SK-N-SH treated with all-trans-retinoic acid at 6 μM for 48 hours (cell line): Measurements from ENCODE around the gene COL7A1.

Source experiments
- ATAC-seq: fragments of 200-7000 bp; cut with Tn5 transposase; 3 replicates; pipeline ENCODE4 v1.9.1; 2020; ENCODE audit warnings: mild to moderate bottlenecking, moderate library complexity
- BACH2 ChIP-seq: fragments of 250-450 bp; sonication (Bioruptor Pico); IDR thresholded peaks from 2 replicates; pipeline ENCODE4 v1.9.0; 2021; ENCODE audit warnings: mild to moderate bottlenecking, borderline replicate concordance
- CSDC2 ChIP-seq: fragments of 250-450 bp; sonication (Bioruptor Pico); IDR thresholded peaks from 2 replicates; pipeline ENCODE4 v1.5.0; 2020; ENCODE audit warnings: mild to moderate bottlenecking, moderate library complexity
- ESRRG ChIP-seq: fragments of 250-450 bp; sonication (Bioruptor Pico); IDR thresholded peaks from 2 replicates; pipeline ENCODE4 v1.6.1; 2021; ENCODE audit warnings: mild to moderate bottlenecking
- GLIS3 ChIP-seq: fragments of 250-450 bp; sonication (Bioruptor Pico); IDR thresholded peaks from 2 replicates; pipeline ENCODE4 v1.5.0; 2020; ENCODE audit warnings: mild to moderate bottlenecking, moderate library complexity
- ISL1 ChIP-seq: fragments of 250-450 bp; sonication (Bioruptor Pico); IDR thresholded peaks from 2 replicates; pipeline ENCODE4 v2.1.2; 2022; ENCODE audit warnings: mild to moderate bottlenecking, moderate library complexity
- PPARA ChIP-seq: fragments of 250-450 bp; sonication (Bioruptor Pico); IDR thresholded peaks from 2 replicates; pipeline ENCODE4 v1.5.0; 2020; ENCODE audit warnings: mild to moderate bottlenecking, borderline replicate concordance
- RARB ChIP-seq: fragments of 250-450 bp; sonication (Bioruptor Pico); IDR thresholded peaks from 2 replicates; pipeline ENCODE4 v1.8.0; 2021; ENCODE audit warnings: mild to moderate bottlenecking, moderate library complexity
- SNAI2 ChIP-seq: fragments of 250-450 bp; sonication (Bioruptor Pico); IDR thresholded peaks from 2 replicates; pipeline ENCODE4 v1.5.0; 2020; ENCODE audit warnings: mild to moderate bottlenecking, moderate library complexity
- TOX ChIP-seq: fragments of 250-450 bp; sonication (Bioruptor Pico); IDR thresholded peaks from 2 replicates; pipeline ENCODE4 v1.8.0; 2021; ENCODE audit warnings: mild to moderate bottlenecking, moderate library complexity, borderline replicate concordance
- ZC3H10 ChIP-seq: fragments of 250-450 bp; sonication (Bioruptor Pico); IDR thresholded peaks from 2 replicates; pipeline ENCODE4 v1.5.1; 2021; ENCODE audit warnings: mild to moderate bottlenecking, moderate library complexity
- ZNF565 ChIP-seq: fragments of 450-650 bp; formaldehyde crosslinking; conservative IDR thresholded peaks from 2 replicates; pipeline ENCODE4 v1.5.0; 2020; ENCODE audit warnings: low read depth, mild to moderate bottlenecking, moderate library complexity
- TF ChIP-seq, protein P1 (sequence below): fragments of 250-450 bp; sonication (Bioruptor Pico); IDR thresholded peaks from 2 replicates; pipeline ENCODE4 v1.5.0; 2020; ENCODE audit warnings: mild to moderate bottlenecking, moderate library complexity
- TF ChIP-seq, protein P2 (sequence below): fragments of 250-450 bp; sonication (Bioruptor Pico); IDR thresholded peaks from 2 replicates; pipeline ENCODE4 v1.5.1; 2020; ENCODE audit warnings: low read depth, mild to moderate bottlenecking, moderate library complexity
- TF ChIP-seq, protein P3 (sequence below): fragments of 250-450 bp; sonication (Bioruptor Pico); IDR thresholded peaks from 2 replicates; pipeline ENCODE4 v1.8.0; 2021; ENCODE audit warnings: low read depth, mild to moderate bottlenecking, moderate library complexity, borderline replicate concordance
- TF ChIP-seq, protein P4 (sequence below): fragments of 250-450 bp; sonication (Bioruptor Pico); IDR thresholded peaks from 2 replicates; pipeline ENCODE4 v1.8.0; 2020; ENCODE audit warnings: mild to moderate bottlenecking, moderate library complexity, borderline replicate concordance

The COL7A1 gene

DNA sequence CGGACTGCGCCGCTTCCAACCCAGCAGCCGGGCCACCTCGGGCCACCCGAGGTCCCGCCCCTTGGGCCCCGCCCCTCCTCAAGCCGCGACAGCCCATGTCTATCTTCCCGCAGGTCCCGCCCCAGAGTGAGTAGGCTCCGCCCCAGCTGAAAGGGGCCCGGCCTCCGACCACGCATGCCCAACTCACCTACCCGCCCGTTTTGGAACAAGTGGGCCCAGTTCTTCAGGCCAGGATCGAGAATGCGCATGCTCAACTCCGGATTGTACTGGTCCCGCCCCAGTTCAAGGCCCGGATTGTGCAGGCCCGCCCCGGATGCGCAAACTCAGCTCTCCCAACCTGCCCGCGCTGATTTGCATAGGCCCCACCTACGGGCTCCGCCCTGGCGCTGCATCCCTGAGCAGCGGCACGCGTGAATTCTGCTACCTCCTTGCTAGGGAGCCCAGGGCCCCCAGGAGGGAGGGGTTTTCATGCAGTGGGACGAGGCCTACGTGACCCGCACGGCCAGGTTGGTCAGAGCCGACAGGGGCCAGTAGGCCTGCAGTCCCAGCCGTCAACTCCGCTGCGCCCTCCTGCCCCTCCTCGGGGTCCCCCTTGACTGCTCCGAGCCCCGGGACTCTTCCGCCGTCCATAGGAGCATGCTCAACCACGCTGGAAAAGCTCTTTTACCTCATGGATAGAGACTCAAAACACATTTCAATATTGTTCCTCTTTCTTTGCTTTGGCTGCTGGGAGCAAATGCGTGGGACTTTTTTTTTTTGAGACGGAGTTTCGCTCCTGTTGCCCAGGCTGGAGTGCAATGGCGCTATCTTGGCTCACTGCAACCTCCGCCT is 38.1 kb downstream of the COL7A1 start, which contains the start of gene PFKFB4 (continued):
- TF ChIP-seq, protein P1, sequence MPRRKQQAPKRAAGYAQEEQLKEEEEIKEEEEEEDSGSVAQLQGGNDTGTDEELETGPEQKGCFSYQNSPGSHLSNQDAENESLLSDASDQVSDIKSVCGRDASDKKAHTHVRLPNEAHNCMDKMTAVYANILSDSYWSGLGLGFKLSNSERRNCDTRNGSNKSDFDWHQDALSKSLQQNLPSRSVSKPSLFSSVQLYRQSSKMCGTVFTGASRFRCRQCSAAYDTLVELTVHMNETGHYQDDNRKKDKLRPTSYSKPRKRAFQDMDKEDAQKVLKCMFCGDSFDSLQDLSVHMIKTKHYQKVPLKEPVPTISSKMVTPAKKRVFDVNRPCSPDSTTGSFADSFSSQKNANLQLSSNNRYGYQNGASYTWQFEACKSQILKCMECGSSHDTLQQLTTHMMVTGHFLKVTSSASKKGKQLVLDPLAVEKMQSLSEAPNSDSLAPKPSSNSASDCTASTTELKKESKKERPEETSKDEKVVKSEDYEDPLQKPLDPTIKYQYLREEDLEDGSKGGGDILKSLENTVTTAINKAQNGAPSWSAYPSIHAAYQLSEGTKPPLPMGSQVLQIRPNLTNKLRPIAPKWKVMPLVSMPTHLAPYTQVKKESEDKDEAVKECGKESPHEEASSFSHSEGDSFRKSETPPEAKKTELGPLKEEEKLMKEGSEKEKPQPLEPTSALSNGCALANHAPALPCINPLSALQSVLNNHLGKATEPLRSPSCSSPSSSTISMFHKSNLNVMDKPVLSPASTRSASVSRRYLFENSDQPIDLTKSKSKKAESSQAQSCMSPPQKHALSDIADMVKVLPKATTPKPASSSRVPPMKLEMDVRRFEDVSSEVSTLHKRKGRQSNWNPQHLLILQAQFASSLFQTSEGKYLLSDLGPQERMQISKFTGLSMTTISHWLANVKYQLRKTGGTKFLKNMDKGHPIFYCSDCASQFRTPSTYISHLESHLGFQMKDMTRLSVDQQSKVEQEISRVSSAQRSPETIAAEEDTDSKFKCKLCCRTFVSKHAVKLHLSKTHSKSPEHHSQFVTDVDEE (CRISPR knock-in tag) = no peak
- no peak for TF ChIP-seq PPARA (CRISPR knock-in tag)
- no peak for TF ChIP-seq ISL1 (CRISPR knock-in tag)
- TF ChIP-seq, protein P2, sequence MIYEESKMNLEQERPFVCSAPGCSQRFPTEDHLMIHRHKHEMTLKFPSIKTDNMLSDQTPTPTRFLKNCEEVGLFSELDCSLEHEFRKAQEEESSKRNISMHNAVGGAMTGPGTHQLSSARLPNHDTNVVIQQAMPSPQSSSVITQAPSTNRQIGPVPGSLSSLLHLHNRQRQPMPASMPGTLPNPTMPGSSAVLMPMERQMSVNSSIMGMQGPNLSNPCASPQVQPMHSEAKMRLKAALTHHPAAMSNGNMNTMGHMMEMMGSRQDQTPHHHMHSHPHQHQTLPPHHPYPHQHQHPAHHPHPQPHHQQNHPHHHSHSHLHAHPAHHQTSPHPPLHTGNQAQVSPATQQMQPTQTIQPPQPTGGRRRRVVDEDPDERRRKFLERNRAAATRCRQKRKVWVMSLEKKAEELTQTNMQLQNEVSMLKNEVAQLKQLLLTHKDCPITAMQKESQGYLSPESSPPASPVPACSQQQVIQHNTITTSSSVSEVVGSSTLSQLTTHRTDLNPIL (CRISPR knock-in tag) = no peak
- no peak for TF ChIP-seq BACH2
- TF ChIP-seq, protein P3, sequence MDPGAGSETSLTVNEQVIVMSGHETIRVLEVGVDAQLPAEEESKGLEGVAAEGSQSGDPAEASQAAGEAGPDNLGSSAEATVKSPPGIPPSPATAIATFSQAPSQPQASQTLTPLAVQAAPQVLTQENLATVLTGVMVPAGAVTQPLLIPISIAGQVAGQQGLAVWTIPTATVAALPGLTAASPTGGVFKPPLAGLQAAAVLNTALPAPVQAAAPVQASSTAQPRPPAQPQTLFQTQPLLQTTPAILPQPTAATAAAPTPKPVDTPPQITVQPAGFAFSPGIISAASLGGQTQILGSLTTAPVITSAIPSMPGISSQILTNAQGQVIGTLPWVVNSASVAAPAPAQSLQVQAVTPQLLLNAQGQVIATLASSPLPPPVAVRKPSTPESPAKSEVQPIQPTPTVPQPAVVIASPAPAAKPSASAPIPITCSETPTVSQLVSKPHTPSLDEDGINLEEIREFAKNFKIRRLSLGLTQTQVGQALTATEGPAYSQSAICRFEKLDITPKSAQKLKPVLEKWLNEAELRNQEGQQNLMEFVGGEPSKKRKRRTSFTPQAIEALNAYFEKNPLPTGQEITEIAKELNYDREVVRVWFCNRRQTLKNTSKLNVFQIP (CRISPR knock-in tag) = no peak
- no peak for TF ChIP-seq ZC3H10 (CRISPR knock-in tag)
- TF ChIP-seq, all 23 proteins: peak for 0

DNA sequence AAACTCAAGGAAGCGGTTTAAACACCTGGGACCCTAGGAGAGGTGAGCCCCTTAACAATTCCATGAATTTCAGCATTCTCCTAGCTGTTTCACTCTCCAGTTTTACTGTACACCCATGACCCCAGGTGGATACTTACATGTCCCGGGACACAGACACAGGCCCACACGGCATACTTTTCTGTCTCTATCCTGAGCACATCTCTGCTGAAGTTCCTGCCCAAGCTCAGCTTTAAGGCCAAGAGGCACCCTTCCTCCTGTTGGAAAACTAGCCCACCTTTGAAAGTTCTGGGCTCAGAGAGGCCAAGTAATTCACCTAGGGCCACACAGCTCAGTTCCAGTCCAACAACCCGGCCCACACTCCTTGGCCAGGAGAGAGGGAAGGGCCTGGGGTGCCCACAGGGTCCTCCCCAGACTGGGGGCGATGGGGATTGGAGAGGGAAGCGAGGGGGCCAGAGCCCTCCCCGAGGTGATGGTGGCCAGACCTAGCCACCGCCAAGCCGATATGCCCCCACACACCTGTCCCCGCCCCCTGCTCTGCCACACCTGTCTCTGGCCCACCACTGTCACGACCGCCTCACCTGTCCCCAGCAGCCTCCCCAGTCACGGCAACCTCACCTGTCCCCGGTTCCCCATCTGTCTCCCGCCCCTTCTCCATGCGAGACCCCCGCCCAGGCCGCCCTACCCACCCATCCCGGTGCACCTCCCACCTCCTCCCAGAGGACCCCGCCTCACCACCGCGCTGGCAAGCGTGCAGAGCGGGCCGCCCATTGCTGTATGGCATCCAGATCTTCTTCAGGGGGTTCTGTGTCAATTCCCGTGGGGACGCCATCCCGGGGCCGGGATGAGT is 39.0 kb downstream of the COL7A1 start:
- TF ChIP-seq ISL1 (CRISPR knock-in tag) (no peak), ESRRG (CRISPR knock-in tag) (no peak), TOX (no peak), RARB (CRISPR knock-in tag) (no peak), ZNF565 (no peak), SNAI2 (CRISPR knock-in tag) (no peak)
- TF ChIP-seq, protein P3 (CRISPR knock-in tag) = no peak
- TF ChIP-seq, protein P4, sequence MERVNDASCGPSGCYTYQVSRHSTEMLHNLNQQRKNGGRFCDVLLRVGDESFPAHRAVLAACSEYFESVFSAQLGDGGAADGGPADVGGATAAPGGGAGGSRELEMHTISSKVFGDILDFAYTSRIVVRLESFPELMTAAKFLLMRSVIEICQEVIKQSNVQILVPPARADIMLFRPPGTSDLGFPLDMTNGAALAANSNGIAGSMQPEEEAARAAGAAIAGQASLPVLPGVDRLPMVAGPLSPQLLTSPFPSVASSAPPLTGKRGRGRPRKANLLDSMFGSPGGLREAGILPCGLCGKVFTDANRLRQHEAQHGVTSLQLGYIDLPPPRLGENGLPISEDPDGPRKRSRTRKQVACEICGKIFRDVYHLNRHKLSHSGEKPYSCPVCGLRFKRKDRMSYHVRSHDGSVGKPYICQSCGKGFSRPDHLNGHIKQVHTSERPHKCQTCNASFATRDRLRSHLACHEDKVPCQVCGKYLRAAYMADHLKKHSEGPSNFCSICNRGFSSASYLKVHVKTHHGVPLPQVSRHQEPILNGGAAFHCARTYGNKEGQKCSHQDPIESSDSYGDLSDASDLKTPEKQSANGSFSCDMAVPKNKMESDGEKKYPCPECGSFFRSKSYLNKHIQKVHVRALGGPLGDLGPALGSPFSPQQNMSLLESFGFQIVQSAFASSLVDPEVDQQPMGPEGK (CRISPR knock-in tag) = no peak
- TF ChIP-seq, all 23 proteins: peak for 0
- no peak for ATAC-seq

DNA sequence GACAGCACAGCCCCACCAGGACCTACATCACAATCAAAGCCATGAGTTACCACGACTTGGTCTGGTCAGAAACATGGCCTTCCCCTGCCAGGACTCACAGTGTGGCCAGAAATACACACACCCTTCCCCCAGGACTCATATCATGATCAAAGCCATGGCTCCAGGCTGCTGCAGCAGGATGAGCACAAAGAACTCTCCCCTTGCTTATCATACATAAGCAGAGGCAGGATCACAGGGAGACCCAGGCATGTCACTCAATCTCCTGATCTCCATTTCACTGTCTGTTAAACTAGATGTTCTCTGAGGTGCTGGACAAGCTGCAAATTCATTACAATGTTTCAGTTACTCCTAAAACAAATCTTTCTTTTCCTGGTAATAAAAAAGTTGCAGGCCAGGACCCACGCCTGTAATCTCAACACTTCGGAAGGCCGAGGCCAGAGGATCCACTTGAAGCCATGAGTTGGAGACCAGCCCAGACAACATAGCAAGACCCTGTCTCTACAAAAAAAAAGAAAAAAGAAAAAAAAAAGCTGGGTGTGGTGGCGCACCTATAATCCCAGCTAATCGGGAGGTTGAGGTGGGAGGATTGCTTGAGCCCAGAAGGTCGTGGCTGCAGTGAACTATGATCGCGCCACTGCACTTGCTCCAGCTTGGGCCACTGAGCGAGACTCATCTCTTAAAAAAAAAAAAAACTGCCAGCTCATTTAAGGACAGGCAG is 39.7 kb downstream of the COL7A1 start:
- ATAC-seq = no peak
- TF ChIP-seq ZC3H10 (CRISPR knock-in tag) (no peak), ISL1 (CRISPR knock-in tag) (no peak), RARB (CRISPR knock-in tag) (no peak), PPARA (CRISPR knock-in tag) (no peak), BACH2 (no peak), GLIS3 (CRISPR knock-in tag) (no peak), SNAI2 (CRISPR knock-in tag) (no peak), ZNF565 (no peak), CSDC2 (no peak)
- TF ChIP-seq, protein P3 (CRISPR knock-in tag) = no peak
- TF ChIP-seq, protein P1 (CRISPR knock-in tag) = no peak
- TF ChIP-seq, all 23 proteins: peak for 0
